T-helper 1 cell (primary cell): ENCODE measurements around the gene GFER.
"Not testable (repeated sequence)": the region's sequence is repeated elsewhere in the genome, so short reads cannot be mapped to it uniquely, and the experiment has no call there.

Experiments
- DNase-seq, 5 donors: peaks; one replicate each; pipeline ENCODE4 v3.0.0-alpha.2; 2012 to 2020
- total RNA-seq, 4 donors: gene quantifications; one replicate each; lab custom pipeline; 2026; lab: John Stamatoyannopoulos, UW

The GFER gene
- 9.0 to 14.7 (median 11.5) reads per million in 4 donors for total RNA-seq

DNA sequence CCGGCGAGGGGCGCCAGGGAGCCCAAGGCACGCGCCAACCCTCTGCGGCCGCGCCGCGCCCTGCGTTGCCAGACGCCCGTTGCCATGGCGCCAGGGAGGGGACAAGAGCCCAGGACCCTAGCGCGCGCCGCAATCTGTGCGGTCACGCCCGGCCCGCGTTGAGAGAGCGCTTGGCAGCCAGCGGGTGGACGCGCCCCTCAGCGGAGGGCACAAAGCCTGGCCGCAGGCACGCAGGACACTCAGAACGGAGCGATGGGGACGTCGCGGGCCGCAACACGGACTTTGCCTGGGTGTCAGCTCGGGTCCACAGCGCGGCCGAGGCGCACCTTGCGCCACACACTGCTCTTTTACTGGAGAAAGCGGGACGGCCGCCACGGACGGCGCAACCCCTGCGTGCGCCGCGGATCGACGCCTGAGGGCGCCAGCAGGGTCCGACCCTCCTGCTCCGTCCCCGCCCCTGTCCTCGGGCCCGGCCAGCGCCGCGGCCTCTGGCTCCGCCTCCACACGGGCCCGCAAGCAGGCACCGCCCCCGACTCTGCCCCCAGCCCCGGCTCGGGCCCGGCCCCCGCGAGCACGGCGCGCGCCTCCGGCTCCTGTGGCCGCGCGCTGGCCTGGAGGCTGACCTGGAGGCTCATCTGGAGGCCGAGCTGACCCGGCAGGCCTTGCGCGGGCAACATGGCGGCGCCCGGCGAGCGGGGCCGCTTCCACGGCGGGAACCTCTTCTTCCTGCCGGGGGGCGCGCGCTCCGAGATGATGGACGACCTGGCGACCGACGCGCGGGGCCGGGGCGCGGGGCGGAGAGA is at the start of gene GFER:
TSS of gene GFER (plus strand) at position 650 of the 803 bp plus-strand sequence. CDS start at position 676, 26 bp downstream.
- peak in 4 of 5 donors; percentile 38 to 80 (median 51) for DNase-seq

DNA sequence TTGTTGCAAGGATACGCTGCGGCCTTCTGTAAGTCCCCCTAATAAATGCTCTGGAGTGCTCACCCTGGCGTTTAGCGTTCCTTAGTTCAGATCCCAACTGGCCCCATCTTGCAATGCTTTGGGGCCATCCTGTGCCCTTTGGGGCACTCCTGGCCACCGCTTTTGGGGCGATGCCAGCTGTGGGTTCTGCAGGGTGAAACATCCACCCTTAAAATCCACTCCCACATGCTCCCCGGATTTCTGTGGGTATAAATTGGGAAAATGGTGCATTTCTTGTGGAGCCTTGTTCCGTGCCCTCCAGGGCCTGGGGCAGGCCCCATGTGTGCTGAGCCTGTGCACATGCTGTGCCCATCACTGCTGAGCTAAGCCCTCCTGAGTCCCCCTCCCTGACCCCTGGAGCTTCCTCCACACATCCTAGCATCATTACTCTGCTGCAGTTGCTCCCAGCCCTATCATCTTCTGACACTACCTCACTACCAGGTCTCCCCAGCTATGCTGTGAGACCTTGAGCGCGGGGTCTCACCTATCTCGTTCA is 47.0 kb upstream of the GFER start:
- no peak for DNase-seq

DNA sequence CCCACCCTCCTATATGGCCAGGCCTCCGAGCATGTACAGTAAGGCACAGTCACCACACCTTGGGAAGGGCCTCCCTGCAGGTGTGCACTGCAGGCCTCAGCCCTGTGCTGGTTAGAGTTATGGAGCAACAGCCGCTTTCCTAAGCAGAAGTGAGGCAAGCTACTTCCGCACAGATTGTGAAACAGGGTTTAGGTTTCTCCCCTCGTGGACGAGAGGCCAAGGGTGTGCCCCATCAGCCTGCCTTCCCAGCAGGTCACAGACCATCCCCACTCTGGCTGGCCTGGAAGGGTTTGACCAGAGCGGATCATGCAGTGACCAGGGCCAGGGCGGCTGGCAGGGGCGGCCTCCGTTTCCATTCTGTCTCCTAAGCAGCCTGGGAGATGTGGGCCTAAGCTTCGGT is 45.7 kb upstream of the GFER start:
- DNase-seq: no peak

DNA sequence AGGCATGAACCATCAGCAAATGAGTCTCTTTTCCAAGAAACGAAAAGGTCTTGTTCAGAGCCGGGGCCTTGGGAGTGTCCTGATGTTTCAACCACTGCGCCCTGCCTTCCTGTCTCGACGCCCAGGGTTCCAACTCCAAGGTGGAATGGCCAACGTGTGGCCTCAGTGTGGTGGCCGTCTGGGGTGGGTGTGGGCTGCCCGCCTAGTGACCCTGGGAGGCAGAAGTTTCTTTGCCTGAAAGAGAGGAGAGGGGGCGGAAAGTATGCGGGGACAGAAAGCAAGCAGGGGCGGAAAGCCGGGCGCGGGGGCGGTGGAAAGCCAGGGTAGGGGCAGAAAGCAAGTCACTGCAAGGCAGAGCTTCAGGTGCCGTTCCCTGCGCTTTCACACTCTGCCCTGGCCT is 45.1 kb upstream of the GFER start:
- no peak for DNase-seq

DNA sequence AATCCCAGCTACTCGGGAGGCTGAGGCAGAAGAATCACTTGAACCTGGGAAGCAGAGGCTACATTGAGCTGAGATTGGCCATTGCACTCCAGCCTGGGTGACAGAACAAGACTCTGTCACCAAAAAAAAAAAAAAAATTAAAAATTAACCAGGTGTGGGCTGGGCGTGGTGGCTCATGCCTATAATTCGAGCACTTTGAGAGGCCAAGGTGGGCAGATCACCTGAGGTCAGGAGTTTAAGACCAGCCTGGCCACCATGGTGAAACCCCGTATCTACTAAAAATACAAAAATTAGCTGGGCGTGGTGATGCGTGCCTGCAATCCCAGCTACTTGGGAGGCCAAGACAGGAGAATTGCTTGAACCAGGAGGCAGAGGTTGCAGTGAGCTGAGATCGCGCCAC is 44.2 kb upstream of the GFER start:
- not testable (repeated sequence) for DNase-seq

DNA sequence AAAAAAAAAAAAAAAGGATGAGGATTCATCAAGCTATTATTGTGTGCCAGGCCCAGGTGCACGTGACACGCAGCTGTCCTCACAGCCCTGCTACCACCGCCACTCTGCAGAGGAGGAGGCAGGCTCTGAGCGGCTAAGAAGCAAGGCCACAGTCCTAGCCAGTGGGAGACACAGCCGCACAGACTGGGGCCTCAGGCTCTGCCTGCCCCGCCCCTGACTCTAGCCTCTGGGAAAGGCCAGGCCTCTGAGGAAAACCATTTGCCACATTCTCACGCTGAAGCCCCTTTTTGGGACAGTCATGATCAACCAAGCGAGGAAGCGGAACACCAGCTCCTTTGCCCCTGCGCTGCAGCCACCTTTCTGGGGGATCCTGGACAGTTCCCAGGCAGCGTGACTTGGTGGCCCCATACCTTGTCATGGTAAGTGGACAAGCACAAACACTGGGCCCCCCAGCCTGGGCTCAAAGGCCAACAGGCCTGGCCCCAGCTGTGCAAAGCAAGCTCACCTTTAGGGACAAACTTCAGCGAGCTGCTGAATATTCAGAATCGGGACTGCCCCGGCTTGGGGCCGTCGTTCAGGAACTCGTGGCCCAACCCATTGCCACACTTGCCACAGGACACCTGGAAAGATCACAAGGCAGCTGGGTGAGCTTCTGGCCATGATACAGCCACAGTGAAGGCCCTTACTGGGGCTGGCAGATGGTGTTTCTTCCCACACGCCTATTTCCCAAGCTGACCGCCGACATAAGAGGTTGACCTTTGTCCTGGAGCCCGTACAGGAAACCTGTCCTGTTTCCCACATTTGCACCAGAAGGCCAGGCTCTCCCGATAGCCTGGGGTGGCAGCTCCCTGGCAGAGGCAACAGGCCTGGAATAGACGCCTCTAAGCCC is 43.5 kb upstream of the GFER start:
- no peak for DNase-seq

GRCh38 chr16:1941162-1942046 is 42.6 kb upstream of the GFER start:
- DNase-seq: no peak

GRCh38 chr16:1942047-1942809 is 41.8 kb upstream of the GFER start:
- peak in 1 of 5 donors; percentile 27 for DNase-seq

GRCh38 chr16:1942810-1943726 is 40.9 kb upstream of the GFER start, which contains the start of gene MSRB1:
TSS of gene MSRB1 (minus strand) at chr16:1943199. CDS start at chr16:1943156, 43 bp downstream.
- peak; percentile 98 to 100 (median 99) for DNase-seq

DNA sequence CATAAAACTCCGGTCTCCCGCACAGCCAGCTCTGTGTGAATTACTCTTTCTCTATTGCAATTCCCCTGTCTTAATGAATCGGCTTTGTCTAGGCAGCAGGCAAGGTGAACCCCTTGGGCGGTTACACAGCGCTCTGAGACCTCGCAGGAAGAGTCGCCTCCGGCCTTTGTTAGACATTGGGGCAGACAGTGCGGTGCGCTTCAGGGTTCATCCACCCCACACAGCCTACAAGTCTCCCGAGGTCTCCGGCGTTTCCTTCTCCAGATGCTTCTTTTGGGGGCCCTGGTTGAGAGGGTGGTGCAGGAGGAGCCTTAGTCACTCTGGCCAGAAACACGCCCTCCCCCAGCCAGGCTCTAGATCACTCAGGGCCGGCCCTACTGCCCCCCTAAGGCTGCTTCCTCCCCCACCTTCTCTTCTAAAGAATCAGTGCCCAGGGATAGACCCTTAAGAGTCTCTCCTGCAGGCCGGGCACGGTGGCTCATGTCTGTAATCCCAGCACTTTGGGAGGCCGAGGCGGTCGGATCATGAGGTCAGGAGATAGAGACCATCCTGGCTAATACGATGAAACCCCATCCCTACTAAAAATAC is 39.3 kb upstream of the GFER start:
- DNase-seq: no peak

DNA sequence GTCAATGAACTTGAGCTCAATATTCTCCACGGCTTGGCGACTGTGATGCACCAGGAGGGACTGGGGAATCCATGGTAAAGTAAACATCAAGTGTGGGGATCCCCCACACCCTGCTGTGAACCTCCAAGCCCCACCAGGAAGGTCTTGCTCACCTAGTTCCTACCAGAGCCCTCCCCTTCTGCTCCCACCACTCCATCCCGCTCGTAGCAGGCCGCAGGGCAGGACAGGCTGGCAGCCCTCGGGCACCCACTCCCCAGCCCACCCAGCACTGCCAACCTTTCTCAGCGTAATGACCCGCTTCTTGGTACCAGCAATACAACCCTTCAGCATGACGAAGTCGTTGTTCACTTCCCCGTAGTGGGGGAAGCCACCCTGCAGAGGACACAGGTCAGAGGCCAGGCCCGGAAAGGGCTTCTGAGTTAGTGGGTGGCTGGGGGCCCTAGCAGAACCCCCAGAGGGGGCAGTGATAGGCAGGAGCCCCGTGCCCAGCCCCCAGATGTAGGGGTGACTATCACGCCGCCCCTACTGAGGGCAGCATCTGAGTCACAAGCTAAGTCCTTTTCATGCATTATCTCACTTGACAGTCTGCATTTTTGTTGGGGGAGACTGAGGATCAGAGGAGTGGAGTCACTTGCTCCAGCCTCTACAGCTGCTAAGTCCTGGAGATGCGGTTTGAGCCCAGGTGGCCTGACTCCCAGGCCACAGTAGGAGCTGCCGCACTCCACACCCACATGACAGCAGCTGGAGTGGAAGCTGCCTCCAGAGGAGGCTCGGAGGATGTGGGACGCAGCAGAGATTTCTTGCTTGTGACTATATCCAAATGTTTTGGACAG is 38.2 kb upstream of the GFER start:
- DNase-seq: no peak

DNA sequence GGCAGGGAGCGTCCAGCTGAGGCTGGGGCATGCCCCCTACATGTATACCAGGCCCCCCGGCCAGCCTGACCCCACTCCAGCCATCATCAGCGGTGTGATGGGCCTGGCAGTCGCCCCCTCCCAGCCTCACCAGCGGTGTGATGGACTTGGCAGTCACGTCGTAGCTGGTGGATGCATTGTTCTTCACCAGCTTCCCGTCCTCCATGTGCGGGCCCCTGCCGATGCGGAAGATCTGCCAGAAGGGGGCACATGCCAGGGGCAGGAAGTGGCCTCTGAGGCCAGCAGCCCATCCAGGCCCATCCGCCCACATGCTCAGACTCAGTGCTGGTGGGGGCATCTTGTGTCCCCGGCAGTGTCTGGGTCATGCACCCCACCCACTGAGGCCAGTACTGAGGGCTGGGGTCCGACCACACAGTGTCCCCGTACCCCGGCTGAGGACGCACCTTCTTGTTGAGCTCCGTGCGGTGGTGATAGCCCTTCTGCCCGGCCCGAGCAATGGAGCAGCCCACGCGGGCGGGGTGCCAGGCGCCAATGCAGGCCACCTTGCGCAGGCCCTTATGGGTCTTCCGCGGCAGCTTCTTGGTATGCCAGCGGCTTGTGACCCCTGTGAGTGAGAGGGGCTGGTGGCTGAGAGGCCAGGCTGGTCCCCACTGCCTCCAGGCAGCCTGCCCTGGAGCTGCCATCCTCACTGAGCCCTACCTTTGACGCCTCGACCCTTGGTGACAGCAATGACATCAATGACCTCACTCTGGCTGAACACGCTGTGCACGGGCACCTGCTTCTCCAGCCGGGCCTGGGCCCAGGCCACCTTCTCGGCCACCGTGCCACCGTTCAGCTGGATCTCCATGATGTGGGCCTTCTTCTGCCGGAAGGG is 37.3 kb upstream of the GFER start:
- no peak for DNase-seq

GRCh38 chr16:1947369-1947670 is 36.7 kb upstream of the GFER start:
- DNase-seq: no peak

GRCh38 chr16:1949507-1949906 is 34.5 kb upstream of the GFER start:
- DNase-seq: no peak

GRCh38 chr16:1950047-1950446 is 33.9 kb upstream of the GFER start:
- DNase-seq: no peak

GRCh38 chr16:1950559-1950958 is 33.4 kb upstream of the GFER start:
- DNase-seq: no peak

DNA sequence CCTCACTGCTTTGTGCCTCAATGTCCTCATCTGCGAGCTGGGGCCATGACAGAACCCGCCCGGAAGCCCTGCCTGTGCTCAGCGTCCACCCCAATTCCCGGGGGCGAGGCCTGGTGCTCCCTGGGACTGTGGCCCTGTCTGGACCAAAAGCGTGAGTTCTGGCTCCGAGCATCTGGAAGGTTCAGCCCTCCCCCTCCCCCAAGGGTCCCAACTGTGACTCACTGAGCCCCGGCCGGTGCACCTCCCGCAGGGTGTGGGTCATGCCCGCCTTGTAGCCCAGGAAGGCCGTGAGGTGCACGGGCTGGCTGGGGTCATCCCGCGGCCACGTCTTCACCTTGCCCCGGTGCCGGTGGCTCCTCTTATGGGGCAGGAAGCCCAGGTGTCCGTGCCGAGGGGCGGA is 30.3 kb upstream of the GFER start:
- DNase-seq: no peak
